ENCODE measurements around the gene TRRAP. TPM values are rescaled to one million over a fixed set of nuclear protein-coding genes. Genes with fewer than 3 reads are reported as not detected.

Gene TRRAP
- total RNA-seq, 1 donor from 2014 or later: 15.5 TPM

DNA sequence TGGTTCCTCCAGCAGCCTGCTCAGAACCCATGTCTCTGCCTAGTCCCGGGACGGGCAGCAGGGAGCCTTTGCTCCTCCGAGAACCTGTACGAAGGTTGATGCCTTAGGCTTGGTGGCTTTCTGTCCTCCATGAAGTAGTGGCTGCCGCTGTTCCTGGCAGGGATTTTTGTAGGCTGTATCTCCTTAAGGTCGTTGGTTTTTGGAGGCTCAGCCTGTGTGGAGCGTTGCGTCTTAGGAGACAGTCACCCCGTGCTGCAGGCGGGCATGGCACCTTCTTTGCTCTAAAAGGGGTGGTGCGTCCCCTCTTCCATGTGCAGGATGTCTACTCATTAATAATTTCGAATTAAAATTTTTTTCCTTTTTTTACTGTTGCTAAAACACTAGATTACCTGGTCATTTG, 92.5 kb downstream of the TRRAP start:
- intact Hi-C loops (cut with micrococcal nuclease): no loop called here
- no peak for ATAC-seq
- DNase-seq: no peak

GRCh38 chr7:98974205-98974604, 95.9 kb downstream of the TRRAP start:
- DNase-seq: no peak
- intact Hi-C loops (cut with micrococcal nuclease): no loop called here
- ATAC-seq: peak; percentile 22

GRCh38 chr7:98974906-98975816, 96.8 kb downstream of the TRRAP start:
- ATAC-seq: peak; percentile 97
- intact Hi-C loops (cut with micrococcal nuclease): no loop called here
- DNase-seq: peak; percentile 86

- intact Hi-C loops (cut with micrococcal nuclease): no loop called here
- no peak for DNase-seq
- ATAC-seq: no peak
Observed at GRCh38 chr7:98976396-98977185, 98.3 kb downstream of the TRRAP start.

GRCh38 chr7:98978672-98979071, 100.3 kb downstream of the TRRAP start:
- DNase-seq (no peak), ATAC-seq (no peak)
- intact Hi-C loops (cut with micrococcal nuclease): no loop called here

GRCh38 chr7:98981701-98982100, 103.4 kb downstream of the TRRAP start:
- DNase-seq (no peak), ATAC-seq (no peak)
- intact Hi-C loops (cut with micrococcal nuclease): no loop called here

GRCh38 chr7:98982686-98983085, 104.4 kb downstream of the TRRAP start:
- DNase-seq: no peak
- intact Hi-C loops (cut with micrococcal nuclease): no loop called here
- no peak for ATAC-seq

GRCh38 chr7:98984126-98984525, 105.8 kb downstream of the TRRAP start:
- ATAC-seq (no peak), DNase-seq (no peak)
- intact Hi-C loops (cut with micrococcal nuclease): no loop called here

- DNase-seq (no peak), ATAC-seq (no peak)
- intact Hi-C loops (cut with micrococcal nuclease): no loop called here
Observed at GRCh38 chr7:98985406-98985805, 107.1 kb downstream of the TRRAP start.

DNA sequence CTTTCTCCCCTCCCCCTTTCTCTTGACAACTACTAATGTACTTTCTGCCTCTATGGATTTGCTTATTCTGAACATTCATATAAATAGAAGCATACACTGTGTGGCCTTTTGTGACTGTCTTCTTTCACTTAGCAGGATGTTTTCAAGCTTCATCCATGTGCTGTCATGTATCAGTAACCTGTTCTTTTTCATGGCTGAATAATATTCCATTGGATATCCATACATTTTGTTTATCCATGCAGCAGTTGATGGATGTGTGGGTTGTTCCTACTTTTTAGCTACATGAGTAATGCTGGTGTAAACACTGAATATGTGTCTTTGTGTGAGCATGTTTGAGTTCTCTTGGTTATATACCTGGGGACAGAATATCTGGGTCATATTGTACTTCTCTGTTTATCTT, 107.6 kb downstream of the TRRAP start:
- intact Hi-C loops (cut with micrococcal nuclease): no loop called here
- ATAC-seq (no peak), DNase-seq (no peak)

DNA sequence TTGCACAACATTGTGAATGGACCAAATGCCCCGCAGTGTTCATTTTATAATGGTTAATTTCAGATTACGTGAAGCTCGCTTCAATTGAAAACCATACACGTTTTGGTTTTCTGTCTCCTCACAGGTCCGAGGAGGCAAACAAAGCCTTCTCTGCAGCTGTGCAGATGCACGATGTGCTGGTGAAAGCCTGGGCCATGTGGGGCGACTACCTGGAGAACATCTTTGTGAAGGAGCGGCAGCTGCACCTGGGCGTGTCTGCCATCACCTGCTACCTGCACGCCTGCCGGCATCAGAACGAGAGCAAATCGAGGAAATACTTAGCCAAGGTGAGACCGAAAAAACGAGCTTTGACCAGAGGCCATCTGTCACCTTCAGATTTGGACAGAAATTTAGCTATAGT, 110.3 kb downstream of the TRRAP start:
- ATAC-seq: no peak
- intact Hi-C loops (cut with micrococcal nuclease): no loop called here
- no peak for DNase-seq

DNA sequence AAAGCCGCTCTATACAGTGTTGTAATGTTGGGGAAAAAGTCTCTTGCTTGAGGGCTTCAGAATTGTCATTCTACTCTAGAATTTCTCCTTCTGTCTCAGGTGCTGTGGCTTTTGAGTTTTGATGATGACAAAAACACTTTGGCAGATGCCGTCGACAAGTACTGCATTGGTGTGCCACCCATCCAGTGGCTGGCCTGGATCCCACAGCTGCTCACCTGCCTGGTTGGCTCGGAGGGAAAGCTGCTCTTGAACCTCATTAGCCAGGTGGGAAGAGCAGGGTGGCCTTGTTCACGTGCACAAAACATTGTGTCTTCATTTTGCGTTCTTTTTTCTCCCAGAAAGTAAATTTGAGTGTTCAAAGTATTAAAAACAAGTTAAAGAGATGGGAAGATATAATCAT, 112.0 kb downstream of the TRRAP start:
- intact Hi-C loops (cut with micrococcal nuclease): no loop called here
- ATAC-seq (no peak), DNase-seq (no peak)

GRCh38 chr7:98991141-98991540, 112.8 kb downstream of the TRRAP start:
- intact Hi-C loops (cut with micrococcal nuclease): no loop called here
- ATAC-seq: no peak
- DNase-seq: no peak

DNA sequence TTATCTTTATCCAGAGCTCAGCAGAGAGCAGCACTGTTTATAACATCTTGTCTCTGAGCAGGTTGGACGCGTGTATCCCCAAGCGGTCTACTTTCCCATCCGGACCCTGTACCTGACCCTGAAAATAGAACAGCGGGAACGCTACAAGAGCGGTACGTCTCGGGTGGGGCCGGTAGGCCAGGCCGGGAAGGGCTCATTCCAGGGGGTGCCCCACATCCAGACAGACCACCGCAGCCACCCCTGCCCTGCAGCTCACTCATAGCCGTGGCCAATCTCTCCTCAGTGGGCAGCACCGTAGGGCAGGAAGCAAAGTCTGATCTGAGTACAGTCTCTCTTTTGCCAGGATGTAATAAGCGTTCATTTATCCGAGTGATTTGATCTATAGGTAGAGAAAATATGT, 113.7 kb downstream of the TRRAP start:
- DNase-seq (no peak), ATAC-seq (no peak)
- intact Hi-C loops (cut with micrococcal nuclease): no loop called here

GRCh38 chr7:98993024-98993897, 114.9 kb downstream of the TRRAP start:
- intact Hi-C loops (cut with micrococcal nuclease): no loop called here
- DNase-seq (no peak), ATAC-seq (no peak)

GRCh38 chr7:98994046-98994944, 116.0 kb downstream of the TRRAP start:
- intact Hi-C loops (cut with micrococcal nuclease): no loop called here
- ATAC-seq (no peak), DNase-seq (no peak)

- ATAC-seq (no peak), DNase-seq (no peak)
- intact Hi-C loops (cut with micrococcal nuclease): no loop called here
Observed at GRCh38 chr7:98995111-98995510, 116.8 kb downstream of the TRRAP start.

- DNase-seq (no peak), ATAC-seq (no peak)
- intact Hi-C loops (cut with micrococcal nuclease): no loop called here
Observed at GRCh38 chr7:98995523-98996149, 117.3 kb downstream of the TRRAP start.
